GM18519 (cell line): ENCODE measurements around the gene RAPGEF3.

ENCODE experiments used
- ATAC-seq: cut with Tn5 transposase; IDR thresholded peaks from one replicate; pipeline ENCODE4 v1.9.1; 2021; ENCODE audit warnings: mild to moderate bottlenecking, moderate library complexity; ENCODE audit not compliant: unreplicated experiment, low FRiP score

RAPGEF3 gene

DNA sequence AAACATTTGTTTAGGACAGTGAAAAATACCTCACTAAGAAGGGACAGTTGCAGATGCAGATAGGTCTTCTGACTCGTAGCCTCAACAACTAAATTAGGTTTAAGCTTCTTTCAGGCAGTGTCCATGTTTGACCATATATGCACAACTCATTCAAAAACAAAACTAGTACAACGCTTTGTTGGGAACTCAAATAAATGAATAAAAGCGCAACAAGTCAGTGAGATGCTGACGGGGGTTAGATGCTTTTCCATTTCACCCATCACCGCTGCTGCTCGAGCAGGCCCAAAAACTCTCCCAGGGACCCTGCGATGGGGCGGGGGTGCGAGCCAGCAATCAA is 53.5 kb downstream of the RAPGEF3 start:
- ATAC-seq = no peak

DNA sequence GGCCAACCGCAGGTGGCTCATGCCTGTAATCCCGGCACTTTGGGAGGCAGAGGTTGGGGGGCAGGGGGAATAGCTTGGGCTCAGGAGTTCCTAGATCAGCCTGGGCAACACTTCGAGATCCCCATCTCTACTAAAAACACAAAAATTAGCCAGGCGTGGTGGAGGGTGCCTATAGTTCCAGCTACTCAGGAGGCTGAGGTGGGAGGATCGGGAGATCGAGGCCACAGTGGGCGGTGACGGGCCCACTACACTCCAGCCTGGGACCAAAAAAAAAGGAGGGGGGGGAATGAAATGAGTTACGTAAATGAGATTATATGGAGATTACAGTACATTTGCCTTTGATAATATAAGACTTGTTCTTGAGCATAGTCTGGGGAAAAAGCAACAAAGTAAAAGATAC is 54.0 kb downstream of the RAPGEF3 start:
- no peak for ATAC-seq

DNA sequence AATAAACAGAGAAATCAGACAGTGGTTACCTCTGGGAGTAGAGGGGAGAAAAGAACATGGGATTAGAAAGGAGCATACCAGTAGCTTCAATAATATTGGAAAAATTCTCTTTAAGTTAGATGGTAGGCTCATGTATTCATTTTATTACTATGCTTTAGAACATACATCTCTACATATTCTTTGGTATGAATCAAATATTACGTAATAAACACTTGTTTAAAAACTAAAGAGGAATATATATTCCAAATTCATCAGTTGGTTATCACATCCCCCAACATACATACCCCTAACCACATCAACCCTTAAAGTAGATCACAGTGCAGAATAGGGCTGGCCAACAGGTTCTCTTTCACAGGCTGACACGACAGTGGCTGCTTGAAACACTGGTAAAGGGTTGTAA is 58.4 kb downstream of the RAPGEF3 start:
- no peak for ATAC-seq

DNA sequence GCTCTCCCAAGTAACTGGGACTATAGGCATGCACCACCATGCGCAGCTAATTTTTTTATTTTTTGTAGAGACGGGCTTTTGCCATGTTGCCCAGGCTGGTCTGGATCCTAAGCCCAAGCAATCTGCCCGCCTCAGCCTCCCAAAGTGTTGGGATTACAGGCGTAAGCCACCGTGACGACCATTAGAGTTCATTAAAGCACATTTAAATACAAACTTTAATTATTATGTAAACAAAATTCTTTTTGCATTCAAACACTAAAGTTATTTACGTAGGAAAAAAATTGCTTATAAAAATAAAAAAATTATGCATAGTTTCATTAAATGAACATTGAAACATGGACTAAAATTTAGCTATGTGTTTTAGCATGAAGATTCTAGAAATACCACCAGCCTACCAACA is 60.0 kb downstream of the RAPGEF3 start:
- ATAC-seq = no peak

- ATAC-seq = no peak
These were observed 60.6 kb downstream of the RAPGEF3 start for GRCh38 chr12:47698055-47698454.

GRCh38 chr12:47689215-47689614 is 69.5 kb downstream of the RAPGEF3 start:
- no peak for ATAC-seq

DNA sequence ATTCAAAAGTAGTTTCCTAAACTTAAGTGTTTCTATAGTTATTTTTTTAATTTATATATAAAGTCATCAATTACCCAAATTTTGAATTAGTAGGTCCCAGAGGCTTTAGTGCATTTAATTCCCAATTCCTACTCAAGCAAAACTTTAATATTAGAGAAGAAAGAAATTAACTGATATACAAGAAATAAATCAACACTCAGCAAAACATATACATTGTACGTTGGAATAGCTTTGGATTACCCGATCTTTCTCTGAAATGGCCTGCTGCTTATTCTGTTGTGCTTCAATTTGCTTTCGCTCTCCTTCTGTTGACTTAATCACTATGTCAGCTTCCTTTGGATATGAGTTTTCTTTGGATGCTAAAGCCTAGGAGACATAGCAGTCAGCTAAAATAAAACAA is 71.0 kb downstream of the RAPGEF3 start:
- ATAC-seq = no peak

- no peak for ATAC-seq
These were observed 71.9 kb downstream of the RAPGEF3 start for GRCh38 chr12:47686645-47687240.
